OCI-LY7 (cell line): ENCODE results near the gene CD93. TPM values are rescaled to one million over a fixed set of nuclear protein-coding genes. Genes with fewer than 3 reads are reported as not detected.

ENCODE experiments used
- BruUV-seq: library from RNA; stranded (reverse); fragments of 400-500 nt; replicated peaks from 2 replicates; lab custom pipeline; 2021; lab: Mats Ljungman, UMichigan
- CTCF ChIA-PET: fragments of 300-600 bp; sonication (Branson Sonifier 250); formaldehyde crosslinking; loops from one replicate; lab custom pipeline; 2022; ENCODE audit warnings: antibody characterized with exemption; ENCODE audit not compliant: unreplicated experiment; lab: Charles Lee
- POLR2A ChIA-PET: fragments of 300-600 bp; sonication (Branson Sonifier 250); formaldehyde crosslinking; loops from one replicate; lab custom pipeline; 2022; ENCODE audit warnings: antibody characterized with exemption; lab: Charles Lee
- DNase-seq: peaks from one replicate; pipeline ENCODE4 v3.0.0-alpha.2; 2015; ENCODE audit warnings: low spot score
- H2AFZ ChIP-seq: fragments of 200-600 bp; sonication (generic), shearing (Covaris generic); 2 replicates; pipeline ENCODE4 v1.6.1; 2014; ENCODE audit warnings: mild to moderate bottlenecking, antibody characterized with exemption, low read length, moderate library complexity
- H3K27ac ChIP-seq: fragments of 200-600 bp; sonication (generic); 2 replicates; pipeline ENCODE4 v1.5.1; 2014; ENCODE audit warnings: mixed run types, low read depth, mild to moderate bottlenecking, moderate library complexity, low read length, inconsistent platforms; ENCODE audit not compliant: poor library complexity, severe bottlenecking
- H3K36me3 ChIP-seq: fragments of 200-600 bp; sonication (generic); 2 replicates; pipeline ENCODE4 v1.6.1; 2014; ENCODE audit warnings: mild to moderate bottlenecking, antibody characterized with exemption, low read length, moderate library complexity, mixed read lengths; ENCODE audit not compliant: insufficient read depth
- H3K4me1 ChIP-seq: fragments of 200-600 bp; sonication (generic); 2 replicates; pipeline ENCODE4 v1.5.1; 2014; ENCODE audit warnings: mild to moderate bottlenecking, low read length; ENCODE audit not compliant: insufficient read depth, poor library complexity, severe bottlenecking
- H3K4me2 ChIP-seq: fragments of 200-600 bp; sonication (generic); 2 replicates; pipeline ENCODE4 v1.6.1; 2014; ENCODE audit warnings: mild to moderate bottlenecking, low read length
- H3K4me3 ChIP-seq: fragments of 200-600 bp; sonication (generic); 2 replicates; pipeline ENCODE4 v1.5.1; 2014; ENCODE audit warnings: mild to moderate bottlenecking, low read depth, low read length; ENCODE audit not compliant: poor library complexity, severe bottlenecking
- H3K79me2 ChIP-seq: fragments of 200-600 bp; sonication (generic); 2 replicates; pipeline ENCODE4 v1.6.1; 2016; ENCODE audit warnings: low read depth, mild to moderate bottlenecking, low read length, moderate library complexity, mixed read lengths; ENCODE audit not compliant: insufficient read depth
- H3K9me2 ChIP-seq: fragments of 200-600 bp; sonication (generic); 2 replicates; pipeline ENCODE4 v1.6.1; 2016; ENCODE audit warnings: mild to moderate bottlenecking, low read length, mixed read lengths; ENCODE audit not compliant: insufficient read depth
- H3K9me3 ChIP-seq: fragments of 200-600 bp; sonication (generic); 2 replicates; pipeline ENCODE4 v1.6.1; 2014; ENCODE audit warnings: mild to moderate bottlenecking, mixed run types, low read length, mixed read lengths
- H4K20me1 ChIP-seq: fragments of 200-600 bp; sonication (generic); 2 replicates; pipeline ENCODE4 v1.6.1; 2014; ENCODE audit warnings: mild to moderate bottlenecking, antibody characterized with exemption, low read length, moderate library complexity, mixed read lengths; ENCODE audit not compliant: insufficient read depth
- CTCF ChIP-seq: fragments of 200-600 bp; sonication (generic); conservative IDR thresholded peaks from 2 replicates; pipeline ENCODE4 v1.5.1; 2014; ENCODE audit warnings: mild to moderate bottlenecking, antibody characterized with exemption, low read length, moderate library complexity, mixed read lengths
- EZH2phosphoT487 ChIP-seq: fragments of 200-600 bp; sonication (generic); IDR thresholded peaks from 2 replicates; pipeline ENCODE4 v1.6.1; 2018; ENCODE audit warnings: low read depth, borderline replicate concordance, mild to moderate bottlenecking, mixed run types, antibody characterized with exemption, low read length, moderate library complexity, mixed read lengths
- intact Hi-C: fragments of 100-400 bp; cut with micrococcal nuclease; formaldehyde crosslinking; loops from one replicate; pipeline ENCODE4 v1.10.0; 2022; ENCODE audit not compliant: unreplicated experiment
- total RNA-seq, 2 experiments: library from RNA; depleted of rRNA in 1 of 2; stranded (reverse); fragments of >200 nt in 1 of 2; shearing (Covaris generic) in 1 of 2; gene quantifications; 2 replicates each; pipeline ENCODE4 v1.2.3, GENCODE V29; 2014 to 2022

CD93 gene
- total RNA-seq, 2 experiments from 2014 or later: not detected

DNA sequence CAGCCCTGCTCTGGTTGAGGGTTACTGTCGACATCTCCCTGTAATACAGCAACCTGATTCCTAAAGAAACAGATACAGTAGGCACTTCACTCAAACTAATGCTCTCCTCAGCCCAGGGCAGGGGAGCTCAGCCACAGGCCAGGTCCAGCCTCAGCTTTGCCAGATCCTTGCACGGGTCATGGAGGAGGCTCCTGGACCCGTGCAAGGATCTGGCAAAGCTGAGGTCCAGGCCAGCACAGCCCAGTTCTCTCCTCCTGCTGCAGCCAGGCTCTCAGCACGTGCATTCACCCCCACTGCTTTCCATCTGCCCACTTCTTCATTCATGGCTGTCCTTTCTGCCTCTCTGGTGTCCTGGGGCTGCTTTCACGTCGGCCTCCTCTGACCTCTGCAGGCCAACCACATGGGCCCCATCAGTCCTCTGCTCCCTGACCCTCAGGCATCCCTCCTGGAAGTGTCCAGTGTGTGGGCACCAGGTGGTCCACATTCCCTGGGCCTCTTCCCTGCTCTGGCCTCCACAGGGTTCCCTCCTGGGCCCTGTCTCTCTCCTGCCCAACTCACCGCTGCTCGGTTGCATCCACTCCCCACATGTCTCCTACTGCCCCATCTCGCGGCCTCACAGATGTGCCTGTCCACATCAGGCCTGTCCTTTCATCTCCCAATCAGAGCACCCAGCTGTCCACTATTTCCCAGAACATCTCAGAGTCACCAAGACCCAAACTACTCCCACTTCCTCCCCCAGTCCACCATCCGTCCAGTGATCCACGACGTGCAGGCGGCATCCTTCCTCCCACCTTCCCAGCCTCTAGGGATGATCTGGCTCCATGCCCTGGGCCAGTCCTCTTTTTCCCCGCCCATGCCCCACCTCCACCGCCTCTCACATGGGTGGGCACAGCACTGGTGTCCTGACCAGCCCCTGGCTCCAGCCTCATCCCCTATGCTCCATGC is 11.8 kb upstream of the CD93 start:
- H3K79me2 ChIP-seq: no peaks in the 10 kb centered on the region
- H2AFZ ChIP-seq: no peak overlapping the region
- no peak overlapping the region for H3K27ac ChIP-seq
- intact Hi-C loops: no loop called here
- no peak overlapping the region for H3K4me3 ChIP-seq
- TF ChIP-seq EZH2phosphoT487: no peak
- TF ChIP-seq CTCF: no peak
- no peaks in the 10 kb centered on the region for H3K36me3 ChIP-seq
- BruUV-seq: no TSS peak
- no peaks in the 10 kb centered on the region for H3K4me1 ChIP-seq
- ChIA-PET CTCF (no interaction called here), POLR2A (interaction anchor here (0.7 kb wide), 1 partner anchor 12 kb away, joined by 4 read pairs; no protein-coding TSS in a partner anchor)
- no peaks in the 10 kb centered on the region for H3K9me3 ChIP-seq
- H3K4me2 ChIP-seq: no peak overlapping the region
- DNase-seq: no peak
- H3K9me2 ChIP-seq: no peaks in the 10 kb centered on the region
- no peaks in the 10 kb centered on the region for H4K20me1 ChIP-seq

- Histone ChIP-seq H2AFZ (no peak overlapping the region), H3K79me2 (no peaks in the 10 kb centered on the region), H3K9me2 (no peaks in the 10 kb centered on the region), H3K4me1 (no peaks in the 10 kb centered on the region), H3K4me2 (no peak overlapping the region), H3K27ac (no peak overlapping the region), H3K36me3 (no peaks in the 10 kb centered on the region), H3K4me3 (no peak overlapping the region), H4K20me1 (no peaks in the 10 kb centered on the region), H3K9me3 (no peaks in the 10 kb centered on the region)
- TF ChIP-seq EZH2phosphoT487: no peak
- no peak for TF ChIP-seq CTCF
- ChIA-PET POLR2A (interaction anchor here (0.7 kb wide), 1 partner anchor 13 kb away, joined by 4 read pairs; no protein-coding TSS in a partner anchor), CTCF (no interaction called here)
- DNase-seq: no peak
- BruUV-seq: no TSS peak
- intact Hi-C loops: no loop called here
Measured at GRCh38 chr20:23096986-23097520, 10.9 kb upstream of the CD93 start.

DNA sequence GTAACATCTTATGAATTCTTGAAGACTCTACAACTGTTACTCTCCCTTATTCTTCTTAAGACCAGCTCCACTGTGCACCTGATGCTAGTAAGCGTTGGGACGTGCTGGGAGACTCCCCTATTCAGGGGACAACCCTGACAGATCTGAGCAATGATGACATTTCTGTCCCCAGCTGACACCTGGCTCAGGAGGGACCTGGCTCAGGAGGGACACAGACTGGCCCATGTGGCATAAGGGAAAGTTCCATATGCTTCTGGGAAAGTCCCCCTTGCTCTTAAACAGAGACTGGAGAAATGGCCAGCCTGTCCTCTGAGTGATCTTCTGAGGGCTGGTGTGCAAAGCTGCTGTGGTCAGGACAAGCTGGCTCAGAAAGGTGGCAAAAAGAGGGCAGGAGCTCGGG is 10.0 kb upstream of the CD93 start:
- Histone ChIP-seq H3K4me2 (no peak overlapping the region), H3K36me3 (no peaks in the 10 kb centered on the region), H3K9me3 (no peaks in the 10 kb centered on the region), H4K20me1 (no peaks in the 10 kb centered on the region), H3K27ac (no peak overlapping the region), H3K9me2 (no peaks in the 10 kb centered on the region), H3K4me3 (no peak overlapping the region), H3K4me1 (no peaks in the 10 kb centered on the region), H2AFZ (no peak overlapping the region), H3K79me2 (no peaks in the 10 kb centered on the region)
- DNase-seq: no peak
- intact Hi-C loops: no loop called here
- ChIA-PET CTCF (no interaction called here), POLR2A (no interaction called here)
- TF ChIP-seq CTCF (no peak), EZH2phosphoT487 (no peak)
- no TSS peak for BruUV-seq
